ENCODE results near the gene COMMD6. TPM values are rescaled to one million over a fixed set of nuclear protein-coding genes. Genes with fewer than 3 reads are reported as not detected.

Gene COMMD6
- total RNA-seq, 1 experiment from 2014 or later = 290 TPM

DNA sequence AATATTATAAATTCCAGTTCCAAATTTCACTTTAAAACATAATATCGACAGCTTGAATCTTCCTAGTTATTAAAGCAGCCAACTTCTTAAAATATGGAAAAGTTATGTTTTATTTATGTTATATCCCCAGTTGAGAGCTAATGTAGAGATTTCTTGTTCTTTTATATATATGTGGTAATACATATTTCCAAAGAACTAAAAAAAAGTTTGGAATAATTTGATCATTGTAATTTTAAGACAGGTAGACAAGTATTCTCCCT is 54.9 kb downstream of the COMMD6 start:
- DNase-seq (ENCODE audit: low spot score) = no peak

DNA sequence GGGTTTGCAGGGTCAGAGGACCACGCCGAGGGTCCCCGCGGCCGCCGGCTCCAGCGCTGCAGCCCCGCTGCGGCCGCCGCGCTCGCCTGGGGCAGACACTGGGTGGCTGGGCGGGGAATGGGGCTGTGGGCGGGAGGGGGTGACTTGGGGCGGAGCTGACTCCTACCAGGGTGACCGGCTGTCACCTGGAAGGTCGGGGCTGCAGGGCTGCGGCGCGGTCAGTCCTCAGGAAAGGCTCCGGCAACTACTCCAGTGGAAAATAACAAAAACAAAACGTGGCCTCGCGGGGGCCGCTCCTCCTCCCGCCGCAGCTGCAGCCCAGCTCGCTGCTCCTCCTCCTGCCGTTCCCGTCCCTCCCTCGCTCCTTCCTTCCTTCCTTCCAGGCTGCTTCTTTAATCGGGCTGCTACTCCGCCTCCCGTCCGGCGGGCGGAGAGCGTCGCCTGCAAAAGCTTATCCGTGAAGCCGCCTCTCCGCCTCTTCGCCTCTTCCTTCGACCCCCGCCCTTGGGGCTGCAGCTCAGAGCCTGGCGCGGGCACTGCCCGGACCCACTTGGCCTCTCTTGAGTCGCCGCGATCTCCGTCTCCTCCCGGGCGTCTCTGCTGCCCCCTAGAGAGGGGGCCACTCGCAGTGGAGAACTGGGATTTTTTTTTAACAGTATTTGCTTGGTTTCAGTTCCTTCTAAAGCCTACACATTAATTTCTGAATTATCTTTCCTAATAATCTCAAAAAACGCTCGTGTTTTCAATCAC is 55.4 kb downstream of the COMMD6 start, which contains the start of gene TBC1D4:
TSS of gene TBC1D4 (minus strand) at position 100 of the 750 bp plus-strand sequence. CDS start 402 bp downstream, outside the sequence.
- DNase-seq (ENCODE audit: low spot score) = peak; percentile 81

DNA sequence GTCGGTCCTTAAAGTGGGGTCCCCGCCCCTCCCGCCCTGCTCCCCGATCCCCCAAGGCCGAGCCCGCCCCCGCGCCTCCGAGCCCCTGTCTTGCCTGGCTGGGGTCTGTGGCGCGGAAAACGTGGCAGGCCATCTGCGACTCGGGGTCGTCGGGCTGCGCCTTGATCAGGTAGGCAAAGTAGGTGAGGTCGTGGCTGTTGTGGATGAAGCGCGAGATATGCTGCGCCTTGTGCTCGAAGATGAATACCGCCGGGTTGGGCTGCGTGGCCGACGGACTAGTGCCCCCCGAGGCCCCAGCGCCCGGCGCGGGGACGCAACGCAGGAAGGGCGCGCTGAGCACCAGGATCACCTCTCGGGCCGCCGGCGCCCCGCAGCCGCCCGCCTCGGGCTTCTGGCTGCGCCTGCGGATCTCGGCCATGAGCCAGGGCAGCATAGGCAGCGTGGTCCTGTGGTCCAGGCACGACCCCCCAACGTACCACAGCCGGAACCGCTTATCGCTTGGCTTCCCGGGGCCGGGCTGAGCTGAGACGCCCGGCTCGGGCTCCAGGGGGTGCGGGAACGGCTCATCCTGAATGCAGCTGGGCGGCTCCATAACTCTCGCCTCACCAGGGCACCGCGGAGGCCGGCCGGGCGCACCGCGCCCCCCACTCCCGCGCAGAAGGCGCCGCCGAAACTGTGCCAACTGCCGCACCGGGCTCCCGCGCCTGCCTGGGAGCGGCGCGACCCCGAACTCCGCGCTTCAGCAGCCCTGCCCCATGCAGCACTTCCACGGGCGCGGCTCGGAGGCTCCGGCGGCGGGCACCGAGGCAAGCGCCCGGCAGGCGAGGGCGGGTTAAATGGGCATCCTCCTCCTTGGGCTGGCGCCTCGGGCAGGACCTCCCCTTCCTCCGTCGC is 56.2 kb downstream of the COMMD6 start:
- DNase-seq (ENCODE audit: low spot score) = no peak

DNA sequence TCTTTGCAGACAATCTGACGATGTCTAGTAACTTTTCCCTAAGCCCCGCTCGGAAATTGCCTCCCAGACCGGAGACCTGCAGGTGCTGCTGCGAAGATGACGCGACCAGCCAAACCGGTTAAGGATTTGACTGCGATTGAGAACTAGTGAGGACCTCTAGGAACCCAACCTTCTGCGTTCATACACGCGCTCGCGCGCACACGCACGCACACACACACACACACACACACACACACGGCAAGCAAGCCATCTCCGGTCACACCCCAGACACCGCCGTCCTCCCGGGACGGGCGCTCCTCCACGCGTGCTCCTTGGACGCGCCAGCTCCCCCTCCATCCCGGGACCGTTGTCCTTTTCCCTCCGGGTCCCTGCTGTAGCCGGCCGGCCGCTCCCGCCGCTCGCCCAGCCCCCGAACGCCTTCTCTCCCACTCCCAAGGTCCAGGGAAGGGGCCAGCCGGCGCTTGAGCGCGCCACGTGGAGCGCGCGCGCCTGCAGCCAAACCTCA is 56.9 kb downstream of the COMMD6 start:
- DNase-seq (ENCODE audit: low spot score) = no peak

DNA sequence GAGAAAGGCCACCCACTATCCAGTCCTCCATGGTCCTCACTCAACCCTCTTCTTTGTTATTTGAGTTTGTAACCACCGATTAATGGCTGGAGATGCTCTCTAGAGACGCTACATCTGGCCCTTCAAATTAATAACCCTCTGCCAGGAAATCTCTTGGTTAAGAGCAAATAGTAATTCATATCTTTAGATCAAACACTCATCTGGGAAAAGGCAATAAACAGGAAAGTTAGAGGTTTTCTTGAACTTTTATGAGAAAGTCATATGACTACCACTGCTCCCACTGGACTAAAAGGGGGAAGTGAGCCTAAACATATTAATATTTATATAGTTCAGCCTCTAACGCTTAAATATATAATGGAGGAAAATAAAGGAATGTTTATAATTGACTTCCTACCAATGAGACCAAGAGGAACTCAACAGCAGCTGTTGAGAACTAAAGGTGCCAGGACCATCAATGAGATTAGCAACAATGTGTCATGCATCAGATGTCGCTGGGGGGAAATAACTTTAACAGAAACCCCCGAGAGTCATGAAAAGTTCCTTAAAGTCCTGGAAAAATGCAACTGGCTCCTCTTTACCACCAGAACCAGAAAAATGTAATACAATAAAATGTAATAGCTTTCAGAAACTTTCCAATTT is 58.4 kb downstream of the COMMD6 start:
- DNase-seq (ENCODE audit: low spot score) = no peak

DNA sequence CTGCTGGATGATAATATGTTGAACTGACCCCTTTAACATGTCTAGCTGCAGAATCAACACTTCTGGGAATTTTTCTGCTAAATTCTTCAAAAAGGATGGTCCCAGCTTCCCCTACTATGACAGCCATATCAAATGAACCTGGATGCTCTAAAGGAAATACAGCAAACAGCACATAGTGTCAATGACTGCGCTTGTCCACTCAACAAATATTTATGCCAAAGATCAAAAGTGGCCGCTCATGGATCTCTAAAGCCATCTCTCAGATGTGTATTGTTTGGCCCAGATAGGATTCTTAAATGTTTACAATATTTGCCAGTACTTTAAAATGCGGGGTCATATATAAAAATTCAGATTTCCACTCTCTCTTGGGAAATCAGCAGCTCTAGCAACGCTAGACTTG is 59.0 kb downstream of the COMMD6 start:
- no peak for DNase-seq (ENCODE audit: low spot score)

Other genes with a start within 250 kb of the COMMD6 start
- gene TBC1D4, start 55.7 kb downstream of the COMMD6 start, total RNA-seq (2014; rRNA removed; shearing (Covaris generic)) = 5.9 and 6.8 TPM in 2 replicates
- gene UCHL3, start 11.9 kb upstream of the COMMD6 start, total RNA-seq (2014; rRNA removed; shearing (Covaris generic)) = 64.1 and 83.7 TPM in 2 replicates
- 155 and 215 TPM in 2 replicates for gene LMO7, start 98.5 kb upstream of the COMMD6 start, total RNA-seq (2014; rRNA removed; shearing (Covaris generic))